Fibroblast of lung (primary cell): ENCODE data around the gene CERS3.

ENCODE experiments used
- CTCF ChIP-seq, 2 donors: IDR thresholded peaks in 1 of 2; conservative IDR thresholded peaks in 1 of 2; 1 replicate in 1 of 2; 2 replicates in 1 of 2; pipeline ENCODE4 v1.5.1; 2011 to 2012; ENCODE audit warnings: low read length in 2 of 2, control low read depth in 1 of 2, inconsistent platforms in 1 of 2, low read depth in 1 of 2, mild to moderate bottlenecking in 1 of 2
- EZH2 ChIP-seq: IDR thresholded peaks from 2 replicates; pipeline ENCODE4 v1.5.1; 2012; ENCODE audit warnings: low read length, control low read depth, mild to moderate bottlenecking; ENCODE audit errors: missing control alignments

- TF ChIP-seq EZH2 (no peak), CTCF (conservative IDR thresholded peaks at IDR 0.05 in 1 of 2, IDR thresholded peaks at IDR 0.05 in 1 of 2; ENCODE audit: low read depth in 1 of 2, low read length in 2 of 2) (no peak)
Observed at GRCh38 chr15:100570735-100571313, 42.1 kb upstream of the CERS3 start.
